Esophagus muscularis mucosa (tissue), 4 donors: Measurements from ENCODE around the gene CNP.

Experiments used
- EP300 ChIP-seq: sonication (generic); formaldehyde crosslinking; IDR thresholded peaks from one replicate; pipeline ENCODE4 v1.6.1; 2017; ENCODE audit warnings: antibody characterized with exemption
- POLR2A ChIP-seq: fragments of 450-650 bp; IDR thresholded peaks from one replicate; pipeline ENCODE4 v1.6.1; 2017; ENCODE audit warnings: antibody characterized with exemption, moderate library complexity, mild to moderate bottlenecking, low read depth
- TF ChIP-seq, protein P1 (sequence below), 3 experiments: fragments of 200-600 bp in 2 of 3; fragments of 450-650 bp in 1 of 3; sonication (generic) in 2 of 3; IDR thresholded peaks; one replicate each; pipeline ENCODE4 v1.5.1; 2017 to 2019; ENCODE audit warnings: antibody characterized with exemption in 3 of 3, mild to moderate bottlenecking in 2 of 3, moderate library complexity in 1 of 3

DNA sequence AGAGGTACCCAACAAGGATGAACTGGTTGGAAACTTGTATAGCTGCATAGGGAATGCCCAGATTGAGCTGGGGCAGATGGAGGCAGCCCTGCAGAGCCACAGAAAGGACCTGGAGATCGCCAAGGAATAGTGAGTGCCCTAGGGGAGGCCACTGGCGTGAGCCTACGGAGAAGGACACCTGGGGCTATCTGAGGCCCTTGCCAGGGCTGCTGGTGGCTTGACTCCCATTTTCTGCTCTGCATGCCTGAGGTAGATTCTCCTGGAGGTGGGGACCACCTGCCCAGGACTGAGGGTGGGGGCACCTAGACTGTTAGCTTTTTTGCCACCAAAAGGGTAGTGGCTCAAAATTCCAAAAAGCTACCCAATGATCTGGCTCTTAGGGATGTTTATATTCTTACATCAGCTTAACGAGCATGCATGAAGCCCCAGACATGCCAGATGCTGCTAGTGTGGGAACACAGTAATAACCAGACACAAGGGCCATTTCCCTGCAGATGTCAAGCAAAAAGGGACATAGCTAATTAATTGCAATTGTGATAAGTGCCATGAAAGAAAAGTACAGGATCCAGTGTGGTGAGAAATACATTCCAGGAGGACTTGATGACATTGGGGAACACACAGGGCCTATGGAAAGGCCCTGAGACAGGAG is 27.4 kb upstream of the CNP start:
- TF ChIP-seq, protein P1, sequence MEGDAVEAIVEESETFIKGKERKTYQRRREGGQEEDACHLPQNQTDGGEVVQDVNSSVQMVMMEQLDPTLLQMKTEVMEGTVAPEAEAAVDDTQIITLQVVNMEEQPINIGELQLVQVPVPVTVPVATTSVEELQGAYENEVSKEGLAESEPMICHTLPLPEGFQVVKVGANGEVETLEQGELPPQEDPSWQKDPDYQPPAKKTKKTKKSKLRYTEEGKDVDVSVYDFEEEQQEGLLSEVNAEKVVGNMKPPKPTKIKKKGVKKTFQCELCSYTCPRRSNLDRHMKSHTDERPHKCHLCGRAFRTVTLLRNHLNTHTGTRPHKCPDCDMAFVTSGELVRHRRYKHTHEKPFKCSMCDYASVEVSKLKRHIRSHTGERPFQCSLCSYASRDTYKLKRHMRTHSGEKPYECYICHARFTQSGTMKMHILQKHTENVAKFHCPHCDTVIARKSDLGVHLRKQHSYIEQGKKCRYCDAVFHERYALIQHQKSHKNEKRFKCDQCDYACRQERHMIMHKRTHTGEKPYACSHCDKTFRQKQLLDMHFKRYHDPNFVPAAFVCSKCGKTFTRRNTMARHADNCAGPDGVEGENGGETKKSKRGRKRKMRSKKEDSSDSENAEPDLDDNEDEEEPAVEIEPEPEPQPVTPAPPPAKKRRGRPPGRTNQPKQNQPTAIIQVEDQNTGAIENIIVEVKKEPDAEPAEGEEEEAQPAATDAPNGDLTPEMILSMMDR (IDR thresholded peaks at IDR 0.05) = no peak
- no peak for TF ChIP-seq POLR2A
- TF ChIP-seq EP300 = no peak
